GM15510 (cell line): Measurements from ENCODE around the gene TLN1.
A peak's percentile ranks its signal among the peaks of the same experiment; 100 is the strongest.

Source experiments
- POLR2A ChIP-seq: IDR thresholded peaks from 3 replicates; pipeline ENCODE4 v1.6.1; 2011; ENCODE audit warnings: borderline replicate concordance; ENCODE audit not compliant: insufficient read length; ENCODE audit errors: extremely low read depth

The TLN1 gene

DNA sequence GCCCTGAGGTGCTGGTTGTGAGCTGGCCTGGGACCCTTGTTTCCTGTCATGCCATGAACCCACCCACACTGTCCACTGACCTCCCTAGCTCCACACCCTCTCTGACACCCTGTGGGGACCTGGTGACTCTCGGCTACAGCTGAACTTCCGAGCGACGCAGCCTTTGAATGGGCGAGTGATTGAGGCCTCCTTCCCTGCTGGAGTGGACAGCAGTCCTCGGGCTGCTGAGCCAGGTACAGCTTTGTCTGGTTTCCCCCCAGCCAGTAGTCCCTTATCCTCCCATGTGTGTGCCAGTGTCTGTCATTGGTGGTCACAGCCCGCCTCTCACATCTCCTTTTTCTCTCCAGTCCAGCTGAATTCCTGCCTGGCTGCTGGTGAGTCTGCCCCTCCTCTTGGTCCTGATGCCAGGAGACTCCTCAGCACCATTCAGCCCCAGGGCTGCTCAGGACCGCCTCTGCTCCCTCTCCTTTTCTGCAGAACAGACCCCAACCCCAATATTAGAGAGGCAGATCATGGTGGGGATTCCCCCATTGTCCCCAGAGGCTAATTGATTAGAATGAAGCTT lies 52.1 kb downstream of the TLN1 start:
- TF ChIP-seq POLR2A = no peak

DNA sequence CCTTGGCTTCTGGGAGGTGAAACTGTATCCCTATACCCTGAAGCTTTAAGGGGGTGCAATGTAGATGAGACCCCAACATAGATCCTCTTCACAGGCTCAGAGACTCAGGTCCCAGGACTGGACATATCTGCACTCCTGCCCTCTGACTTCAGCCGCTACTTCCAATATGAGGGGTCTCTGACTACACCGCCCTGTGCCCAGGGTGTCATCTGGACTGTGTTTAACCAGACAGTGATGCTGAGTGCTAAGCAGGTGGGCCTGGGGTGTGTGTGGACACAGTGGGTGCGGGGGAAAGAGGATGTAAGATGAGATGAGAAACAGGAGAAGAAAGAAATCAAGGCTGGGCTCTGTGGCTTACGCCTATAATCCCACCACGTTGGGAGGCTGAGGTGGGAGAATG lies 52.9 kb downstream of the TLN1 start:
- no peak for TF ChIP-seq POLR2A

DNA sequence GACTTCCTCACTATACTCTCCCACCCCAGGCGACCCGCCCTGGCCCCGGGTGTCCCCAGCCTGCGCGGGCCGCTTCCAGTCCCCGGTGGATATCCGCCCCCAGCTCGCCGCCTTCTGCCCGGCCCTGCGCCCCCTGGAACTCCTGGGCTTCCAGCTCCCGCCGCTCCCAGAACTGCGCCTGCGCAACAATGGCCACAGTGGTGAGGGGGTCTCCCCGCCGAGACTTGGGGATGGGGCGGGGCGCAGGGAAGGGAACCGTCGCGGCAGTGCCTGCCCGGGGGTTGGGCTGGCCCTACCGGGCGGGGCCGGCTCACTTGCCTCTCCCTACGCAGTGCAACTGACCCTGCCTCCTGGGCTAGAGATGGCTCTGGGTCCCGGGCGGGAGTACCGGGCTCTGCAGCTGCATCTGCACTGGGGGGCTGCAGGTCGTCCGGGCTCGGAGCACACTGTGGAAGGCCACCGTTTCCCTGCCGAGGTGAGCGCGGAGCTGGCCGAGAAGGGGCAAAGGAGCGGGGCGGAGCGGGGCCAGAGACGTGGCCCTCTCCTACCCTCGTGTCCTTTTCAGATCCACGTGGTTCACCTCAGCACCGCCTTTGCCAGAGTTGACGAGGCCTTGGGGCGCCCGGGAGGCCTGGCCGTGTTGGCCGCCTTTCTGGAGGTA lies 56.1 kb downstream of the TLN1 start:
- no peak for TF ChIP-seq POLR2A

DNA sequence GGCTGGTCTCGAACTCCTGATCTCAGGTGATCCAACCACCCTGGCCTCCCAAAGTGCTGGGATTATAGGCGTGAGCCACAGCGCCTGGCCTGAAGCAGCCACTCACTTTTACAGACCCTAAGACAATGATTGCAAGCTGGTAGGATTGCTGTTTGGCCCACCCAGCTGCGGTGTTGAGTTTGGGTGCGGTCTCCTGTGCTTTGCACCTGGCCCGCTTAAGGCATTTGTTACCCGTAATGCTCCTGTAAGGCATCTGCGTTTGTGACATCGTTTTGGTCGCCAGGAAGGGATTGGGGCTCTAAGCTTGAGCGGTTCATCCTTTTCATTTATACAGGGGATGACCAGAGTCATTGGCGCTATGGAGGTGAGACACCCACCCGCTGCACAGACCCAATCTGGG lies 56.8 kb downstream of the TLN1 start:
- no peak for TF ChIP-seq POLR2A

DNA sequence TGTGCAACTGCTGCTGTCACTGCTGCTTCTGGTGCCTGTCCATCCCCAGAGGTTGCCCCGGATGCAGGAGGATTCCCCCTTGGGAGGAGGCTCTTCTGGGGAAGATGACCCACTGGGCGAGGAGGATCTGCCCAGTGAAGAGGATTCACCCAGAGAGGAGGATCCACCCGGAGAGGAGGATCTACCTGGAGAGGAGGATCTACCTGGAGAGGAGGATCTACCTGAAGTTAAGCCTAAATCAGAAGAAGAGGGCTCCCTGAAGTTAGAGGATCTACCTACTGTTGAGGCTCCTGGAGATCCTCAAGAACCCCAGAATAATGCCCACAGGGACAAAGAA lies 58.0 kb downstream of the TLN1 start:
- no peak for TF ChIP-seq POLR2A

DNA sequence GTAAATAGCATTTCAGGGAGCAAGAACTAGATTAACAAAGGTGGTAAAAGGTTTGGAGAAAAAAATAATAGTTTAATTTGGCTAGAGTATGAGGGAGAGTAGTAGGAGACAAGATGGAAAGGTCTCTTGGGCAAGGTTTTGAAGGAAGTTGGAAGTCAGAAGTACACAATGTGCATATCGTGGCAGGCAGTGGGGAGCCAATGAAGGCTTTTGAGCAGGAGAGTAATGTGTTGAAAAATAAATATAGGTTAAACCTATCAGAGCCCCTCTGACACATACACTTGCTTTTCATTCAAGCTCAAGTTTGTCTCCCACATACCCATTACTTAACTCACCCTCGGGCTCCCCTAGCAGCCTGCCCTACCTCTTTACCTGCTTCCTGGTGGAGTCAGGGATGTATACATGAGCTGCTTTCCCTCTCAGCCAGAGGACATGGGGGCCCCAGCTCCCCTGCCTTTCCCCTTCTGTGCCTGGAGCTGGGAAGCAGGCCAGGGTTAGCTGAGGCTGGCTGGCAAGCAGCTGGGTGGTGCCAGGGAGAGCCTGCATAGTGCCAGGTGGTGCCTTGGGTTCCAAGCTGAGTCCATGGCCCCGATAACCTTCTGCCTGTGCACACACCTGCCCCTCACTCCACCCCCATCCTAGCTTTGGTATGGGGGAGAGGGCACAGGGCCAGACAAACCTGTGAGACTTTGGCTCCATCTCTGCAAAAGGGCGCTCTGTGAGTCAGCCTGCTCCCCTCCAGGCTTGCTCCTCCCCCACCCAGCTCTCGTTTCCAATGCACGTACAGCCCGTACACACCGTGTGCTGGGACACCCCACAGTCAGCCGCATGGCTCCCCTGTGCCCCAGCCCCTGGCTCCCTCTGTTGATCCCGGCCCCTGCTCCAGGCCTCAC lies 58.6 kb downstream of the TLN1 start, which contains the start of gene CA9:
TSS of gene CA9 (plus strand) at position 797 of the 893 bp plus-strand sequence. CDS start at position 829, 32 bp downstream.
- TF ChIP-seq POLR2A = no peak

DNA sequence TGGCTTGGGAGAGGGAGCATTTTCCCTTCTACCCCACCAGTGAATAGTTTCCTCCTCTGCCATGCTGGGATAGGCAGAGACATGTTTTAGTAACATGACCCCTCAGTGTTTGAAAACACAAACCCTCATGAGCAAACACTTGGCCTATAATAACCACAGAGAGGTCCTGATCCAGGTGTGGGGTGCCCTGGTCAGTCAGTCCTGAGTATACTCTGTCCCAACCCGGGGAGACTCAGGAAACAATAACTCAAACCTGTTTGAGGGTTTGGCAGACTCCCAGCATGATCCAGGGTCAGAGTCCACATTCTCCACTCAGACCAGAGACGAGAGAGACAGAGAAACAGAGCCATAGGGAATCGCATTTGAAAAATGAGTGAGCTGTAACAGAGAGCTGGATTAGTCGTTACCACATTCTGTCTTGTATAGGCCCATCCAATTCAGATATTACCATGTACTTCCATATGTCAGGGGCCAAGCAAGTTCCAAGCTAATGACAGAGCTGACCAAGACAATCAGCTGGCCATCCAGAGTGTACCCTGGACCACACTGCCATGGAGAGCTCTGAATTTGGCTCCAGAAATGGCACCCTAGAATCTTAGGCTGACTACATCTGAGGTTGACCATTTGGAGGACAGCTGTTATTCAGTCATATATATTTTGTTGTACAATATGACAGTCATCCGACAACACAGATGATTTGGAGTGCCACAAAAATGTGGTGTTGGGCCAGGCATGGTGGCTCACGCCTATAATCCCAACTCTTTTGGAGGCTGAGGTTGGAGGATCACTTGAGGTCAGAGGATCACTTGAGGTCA lies 62.5 kb downstream of the TLN1 start:
- TF ChIP-seq POLR2A = no peak

DNA sequence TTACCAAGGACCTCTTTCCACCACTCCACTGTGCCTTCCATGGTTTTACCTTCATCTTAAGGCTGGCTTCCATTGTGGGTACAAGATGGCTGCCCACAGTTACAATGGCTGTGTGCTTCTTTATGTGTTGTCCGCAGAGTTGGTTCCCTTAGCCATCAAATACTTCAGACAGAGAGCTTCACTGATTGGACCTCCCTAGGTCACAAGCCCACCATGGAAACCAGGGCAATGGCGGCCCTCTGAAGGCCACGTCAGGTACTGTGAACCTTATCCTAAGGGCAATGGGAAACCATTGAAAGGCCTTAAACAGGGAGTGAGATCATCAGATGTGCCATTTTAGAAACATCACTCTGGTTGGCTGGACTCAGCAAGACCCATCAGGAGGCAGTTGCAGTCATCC lies 64.1 kb downstream of the TLN1 start:
- no peak for TF ChIP-seq POLR2A

DNA sequence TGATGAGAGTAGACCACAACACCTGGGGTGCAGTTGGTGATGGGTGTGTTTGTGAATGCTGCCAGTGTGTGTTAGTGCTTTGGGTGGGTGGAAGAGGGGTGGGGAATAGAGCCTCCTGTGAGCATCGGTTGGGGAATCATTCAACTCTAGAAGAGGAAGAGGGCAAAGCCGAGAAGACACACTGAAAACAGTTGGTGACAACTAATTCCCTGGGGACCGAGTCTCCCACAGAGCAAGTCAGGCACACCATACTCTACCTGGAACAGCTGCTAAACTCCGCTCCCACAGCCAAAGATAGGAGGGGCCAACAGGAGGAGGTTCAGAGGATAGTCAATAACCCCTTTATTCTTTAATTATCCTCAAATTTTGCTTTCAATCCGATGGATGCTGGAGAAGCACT lies 65.4 kb downstream of the TLN1 start:
- TF ChIP-seq POLR2A = no peak

DNA sequence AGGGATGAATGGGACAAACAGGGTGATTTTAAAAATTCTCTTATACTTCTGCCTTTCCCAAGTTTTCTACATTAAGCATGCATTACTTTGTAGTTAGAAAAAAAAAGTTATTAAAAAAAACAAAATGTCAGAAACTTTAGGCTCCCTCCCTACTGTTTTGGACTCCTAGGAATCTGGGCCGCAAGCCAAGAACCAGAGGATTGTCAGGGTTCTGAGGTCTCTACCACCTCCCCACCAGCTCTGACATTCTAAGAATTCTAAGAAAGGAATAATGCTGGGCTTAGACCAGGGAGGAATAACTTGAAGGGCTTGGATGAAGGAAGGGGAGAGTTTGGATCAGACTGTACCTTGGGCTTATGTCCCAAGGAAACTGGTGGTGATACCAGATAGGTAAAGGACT lies 66.0 kb downstream of the TLN1 start:
- no peak for TF ChIP-seq POLR2A

DNA sequence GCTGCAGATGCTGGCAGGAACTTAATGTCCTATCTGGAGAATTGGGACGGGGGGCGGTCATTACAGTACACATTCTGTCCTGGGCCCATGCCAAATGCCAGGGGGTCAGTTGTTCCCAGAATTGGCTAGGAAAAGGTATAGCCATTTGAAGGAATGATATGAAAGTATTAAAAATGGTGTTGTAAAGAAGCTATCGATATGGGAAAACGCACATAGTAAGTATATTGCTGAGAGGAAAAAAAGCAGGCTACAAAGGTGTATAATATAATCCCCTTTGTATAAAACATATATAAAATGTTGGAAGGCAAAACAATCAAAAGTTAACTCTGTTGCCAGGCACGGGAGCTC lies 66.5 kb downstream of the TLN1 start:
- TF ChIP-seq POLR2A = no peak

DNA sequence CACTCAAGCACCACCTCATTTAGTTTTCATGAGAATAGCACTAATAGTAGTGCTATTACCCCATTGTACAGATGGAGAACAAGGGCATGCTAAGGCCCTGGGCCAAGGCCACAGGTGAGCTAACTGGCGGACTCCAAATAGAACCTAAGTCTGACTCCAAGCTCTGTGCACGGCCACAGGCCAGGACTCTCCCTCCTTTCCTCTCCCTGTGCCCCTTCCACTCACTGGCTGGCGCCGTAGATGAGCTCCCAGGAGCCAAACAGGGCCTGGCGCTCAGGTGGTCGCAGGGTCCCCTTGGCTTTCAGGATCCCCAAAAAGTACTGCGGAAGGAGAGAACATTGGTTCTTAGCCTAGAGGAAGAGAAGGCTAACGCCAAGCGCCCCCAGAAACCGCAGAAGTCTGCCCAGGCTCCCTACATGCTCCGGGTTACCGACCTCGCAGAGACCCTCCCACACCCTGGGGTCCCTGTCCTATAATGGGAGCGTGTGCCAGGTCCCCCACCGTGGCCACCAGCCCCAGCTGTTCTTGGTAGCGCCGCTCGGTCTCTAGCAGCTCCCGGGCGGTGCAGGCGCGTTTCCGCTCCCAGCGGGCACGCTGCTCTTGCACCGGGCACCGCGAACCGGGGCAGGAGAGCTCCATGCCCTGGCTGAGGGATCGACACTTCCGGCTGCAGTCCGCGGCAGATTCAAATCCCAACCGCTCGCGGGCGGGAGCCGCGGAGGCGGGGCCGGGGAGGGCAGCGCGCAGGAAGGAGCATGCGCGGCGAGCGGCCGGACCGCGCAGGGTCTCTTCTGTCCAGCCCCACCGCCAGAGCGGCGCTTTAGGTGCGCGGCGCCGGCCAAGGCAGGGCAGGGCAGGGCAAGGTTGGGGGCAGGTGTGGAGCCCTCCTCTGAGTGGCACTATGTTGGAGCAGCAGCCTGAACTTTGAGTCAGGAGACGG lies 67.2 kb downstream of the TLN1 start, which contains the start of gene ARHGEF39:
TSS of gene ARHGEF39 (minus strand) at position 665 of the 940 bp plus-strand sequence. CDS start at position 639, 26 bp downstream.
- peak; percentile 83 for TF ChIP-seq POLR2A

DNA sequence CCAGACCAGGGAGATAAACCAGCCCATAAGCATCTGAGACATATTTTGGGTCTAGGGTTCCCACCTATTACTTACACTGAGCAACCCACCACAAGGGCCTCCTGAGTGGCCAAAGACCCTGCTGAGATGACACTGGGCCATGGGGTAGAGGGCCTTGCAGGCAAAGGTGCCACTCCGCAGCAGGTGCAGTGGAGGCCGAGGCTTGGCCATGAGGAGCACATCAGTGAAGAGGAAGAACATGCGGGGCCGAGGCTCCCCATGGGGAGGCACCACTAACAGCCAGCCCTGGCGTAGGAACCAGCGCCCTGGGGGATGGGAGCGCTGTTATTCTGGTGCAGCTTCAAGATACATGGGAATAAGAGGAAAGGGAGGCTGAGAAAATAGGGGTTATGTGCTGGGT lies 69.6 kb downstream of the TLN1 start:
- no peak for TF ChIP-seq POLR2A
